CD14-positive monocyte (primary cell): Measurements from ENCODE around the gene CEL. TPM values are rescaled to one million over a fixed set of nuclear protein-coding genes. Genes with fewer than 3 reads are reported as not detected.

Experiments
- DNase-seq, 3 donors: peaks; one replicate each; pipeline ENCODE4 v3.0.0-alpha.2; 2011 to 2022
- H2AFZ ChIP-seq: 2 replicates; pipeline ENCODE4 v1.6.0; 2012; ENCODE audit warnings: mild to moderate bottlenecking, low read depth, low read length, inconsistent platforms; ENCODE audit not compliant: insufficient read depth, poor library complexity, severe bottlenecking
- H3K27ac ChIP-seq, 2 donors: 1 replicate in 1 of 2; 2 replicates in 1 of 2; pipeline ENCODE4 v1.5.1; 2012 to 2013; ENCODE audit warnings: low read length in 2 of 2, control low read depth in 1 of 2, inconsistent platforms in 1 of 2, low read depth in 1 of 2, mild to moderate bottlenecking in 1 of 2
- H3K27me3 ChIP-seq, 2 donors: one replicate each; pipeline versions ENCODE4 v1.6.0 to v1.6.1; 2011 to 2013; ENCODE audit warnings: low read length in 2 of 2; ENCODE audit not compliant: control insufficient read depth in 2 of 2, insufficient read depth in 2 of 2
- H3K36me3 ChIP-seq, 2 donors: replicated peaks in 1 of 2; 1 replicate in 1 of 2; 2 replicates in 1 of 2; pipeline versions ENCODE4 v1.5.1 to v1.6.1; 2012 to 2013; ENCODE audit warnings: low read length in 2 of 2, control low read depth in 1 of 2, inconsistent platforms in 1 of 2, mild to moderate bottlenecking in 1 of 2; ENCODE audit not compliant: insufficient read depth in 2 of 2, control insufficient read depth in 1 of 2
- H3K4me1 ChIP-seq, 2 donors: 1 replicate in 1 of 2; 2 replicates in 1 of 2; pipeline versions ENCODE4 v1.5.1 to v1.6.1; 2012 to 2013; ENCODE audit warnings: low read length in 2 of 2, control low read depth in 1 of 2, inconsistent platforms in 1 of 2, mild to moderate bottlenecking in 1 of 2, moderate library complexity in 1 of 2; ENCODE audit not compliant: insufficient read depth in 2 of 2, control insufficient read depth in 1 of 2
- H3K4me2 ChIP-seq: replicated peaks from 2 replicates; pipeline ENCODE3; 2012; ENCODE audit warnings: low read length, moderate library complexity, mild to moderate bottlenecking; ENCODE audit not compliant: poor library complexity, severe bottlenecking; ENCODE audit errors: extremely low read depth
- H3K4me3 ChIP-seq, 3 experiments: fragments of 200-600 bp in 1 of 3; sonication (generic) in 1 of 3; replicated peaks in 1 of 3; 1 replicate in 2 of 3; 2 replicates in 1 of 3; pipeline ENCODE4 v1.5.1; 2011 to 2013; ENCODE audit warnings: low read length in 3 of 3, mild to moderate bottlenecking in 3 of 3, control low read depth in 2 of 3, low read depth in 2 of 3, inconsistent platforms in 1 of 3, moderate library complexity in 1 of 3
- H3K79me2 ChIP-seq: 2 replicates; pipeline ENCODE4 v1.6.0; 2012; ENCODE audit warnings: mild to moderate bottlenecking, control low read depth, inconsistent platforms, low read length, moderate library complexity; ENCODE audit not compliant: insufficient read depth
- H3K9ac ChIP-seq: 2 replicates; pipeline ENCODE4 v1.6.0; 2017; ENCODE audit warnings: low read length, mild to moderate bottlenecking; ENCODE audit not compliant: insufficient read depth, poor library complexity, severe bottlenecking
- H3K9me3 ChIP-seq, 2 donors: replicated peaks in 1 of 2; 1 replicate in 1 of 2; 2 replicates in 1 of 2; pipeline versions ENCODE4 v1.5.1 to v1.6.1; 2012 to 2013; ENCODE audit warnings: low read length in 2 of 2, control low read depth in 1 of 2; ENCODE audit not compliant: control insufficient read depth in 1 of 2, insufficient read depth in 1 of 2
- H4K20me1 ChIP-seq: 2 replicates; pipeline ENCODE4 v1.6.0; 2012; ENCODE audit warnings: mild to moderate bottlenecking, low read length, control low read depth, moderate library complexity; ENCODE audit not compliant: insufficient read depth
- H3K27ac Mint-ChIP-seq, 7 donors: one replicate each; pipeline ENCODE4 v1.8.0; 2020; ENCODE audit warnings: mild to moderate bottlenecking in 7 of 7, mixed read lengths in 7 of 7, moderate library complexity in 6 of 7, inconsistent platforms in 2 of 7
- H3K27me3 Mint-ChIP-seq, 3 donors: one replicate each; pipeline ENCODE4 v1.8.0; 2021 to 2022; ENCODE audit warnings: low read depth in 3 of 3, mild to moderate bottlenecking in 3 of 3, mixed read lengths in 3 of 3, moderate library complexity in 3 of 3, inconsistent platforms in 1 of 3
- H3K36me3 Mint-ChIP-seq, 2 donors: one replicate each; pipeline ENCODE4 v1.8.0; 2020; ENCODE audit warnings: mixed read lengths in 2 of 2, inconsistent platforms in 1 of 2, mild to moderate bottlenecking in 1 of 2
- H3K4me1 Mint-ChIP-seq: one replicate; pipeline ENCODE4 v1.8.0; 2020; ENCODE audit warnings: mild to moderate bottlenecking, mixed read lengths
- H3K4me3 Mint-ChIP-seq, 2 donors: one replicate each; pipeline ENCODE4 v1.8.0; 2020; ENCODE audit warnings: mild to moderate bottlenecking in 2 of 2, mixed read lengths in 2 of 2, moderate library complexity in 1 of 2
- H3K9me3 Mint-ChIP-seq, 7 donors: one replicate each; pipeline ENCODE4 v1.8.0; 2020 to 2022; ENCODE audit warnings: mixed read lengths in 7 of 7, mild to moderate bottlenecking in 6 of 7, moderate library complexity in 6 of 7, inconsistent platforms in 2 of 7
- CTCF ChIP-seq: fragments of 200-600 bp; IDR thresholded peaks from one replicate; pipeline ENCODE4 v1.8.0; 2022; ENCODE audit warnings: antibody characterized with exemption, mild to moderate bottlenecking
- WGBS: methylation state at CpG from one replicate; pipeline ENCODE4 v1.1.5; 2013; ENCODE audit warnings: missing lambda C conversion rate; ENCODE audit not compliant: insufficient coverage; 5-methylcytosine and 5-hydroxymethylcytosine counted together
- intact Hi-C, 2 donors: fragments of 100-400 bp; cut with micrococcal nuclease; formaldehyde crosslinking; loops; one replicate each; pipeline versions ENCODE4 v1.15.0 to v1.15.1; 2023
- polyA plus RNA-seq, 3 donors: library from polyadenylated mRNA; depleted of rRNA in 1 of 3; unstranded in 2 of 3; stranded (reverse) in 1 of 3; fragments of 300-500 nt in 2 of 3; fragments of >200 nt in 1 of 3; fragmentation: Illumina TruSeq in 2 of 3; gene quantifications; 1 replicate in 2 of 3; 2 replicates in 1 of 3; pipeline ENCODE4 v1.2.3, GENCODE V29; 2012 to 2021

Gene CEL
- polyA plus RNA-seq, 3 donors, result 0.24 TPM; not detected in 2

DNA sequence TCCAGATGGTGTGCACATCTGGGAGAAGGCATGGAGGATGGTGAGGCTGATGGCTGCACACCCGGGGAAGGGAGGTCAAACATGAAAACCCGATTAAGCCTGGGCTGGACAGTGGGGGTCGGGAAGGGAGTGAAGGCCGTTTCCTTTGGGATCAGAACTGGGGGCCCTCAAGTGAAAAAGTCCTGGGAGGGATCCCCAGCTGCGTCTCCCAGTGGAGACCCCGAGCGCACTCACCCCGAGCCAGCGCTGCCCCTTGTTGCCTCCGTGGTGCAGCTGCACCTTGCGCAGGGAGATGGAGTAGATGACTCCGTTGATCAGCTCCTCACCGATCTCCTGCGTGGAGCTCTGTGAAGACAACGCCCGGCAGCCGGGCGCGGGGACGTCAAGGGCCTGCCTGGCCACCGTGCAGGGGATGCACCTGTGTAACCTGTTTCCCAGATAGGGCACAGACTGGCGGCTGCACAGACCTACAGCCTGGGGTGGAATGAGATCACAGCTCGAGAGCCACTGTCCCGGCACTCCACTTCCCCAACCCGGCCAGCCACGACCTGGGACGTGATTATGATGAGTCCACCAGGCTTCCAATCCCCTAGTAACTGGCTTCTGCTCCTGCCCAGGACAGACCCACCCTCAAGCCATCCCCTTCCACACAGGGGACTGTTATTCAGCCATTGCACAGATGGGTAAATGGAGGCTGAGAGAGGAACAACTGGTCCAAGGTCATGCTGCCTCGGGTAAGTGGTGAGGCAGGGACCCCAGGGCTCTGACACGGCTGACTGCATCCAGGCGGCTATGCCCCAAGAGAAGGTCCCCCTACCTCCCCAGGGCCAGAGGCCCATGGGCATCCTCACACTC lies 50.3 kb downstream of the CEL start:
- Histone ChIP-seq H3K4me3 (no peak overlapping the region), H3K9ac (peak overlapping the region; percentile 57), H2AFZ (no peak overlapping the region), H3K4me2 (peak overlapping the region; percentile 26), H3K27ac (peak overlapping the region; percentile 87 to 91), H3K36me3 (peaks cover 30 to 38% of the 10 kb centered on the region in 2 donors), H3K4me1 (peaks cover 44 to 48% of the 10 kb centered on the region in 2 donors), H3K79me2 (peaks cover 3% of the 10 kb centered on the region), H3K9me3 (no peaks in the 10 kb centered on the region), H3K27me3 (no peaks in the 10 kb centered on the region), H4K20me1 (peaks cover 9% of the 10 kb centered on the region)
- Mint-ChIP-seq H3K9me3 (peaks cover 0 to 4% (median 0%) of the 10 kb centered on the region in 7 donors), H3K4me1 (peaks cover 50% of the 10 kb centered on the region), H3K4me3 (peak overlapping the region; percentile 43 to 62), H3K27me3 (peaks cover 6 to 7% (median 7%) of the 10 kb centered on the region in 3 donors), H3K36me3 (peaks cover 47 to 52% of the 10 kb centered on the region in 2 donors), H3K27ac (peak overlapping the region; percentile 89 to 98 (median 96))
- DNase-seq, result peak; percentile 78 to 84 (median 81)
- TF ChIP-seq CTCF, result no peak
- intact Hi-C loops, result loop anchor here in 1 of 2 donors (1.0 kb wide), 1 partner anchor 9 kb away; the partner anchor contains the start of gene RALGDS
- 70% methylated on average over 29 of the region's 30 CpGs for WGBS

DNA sequence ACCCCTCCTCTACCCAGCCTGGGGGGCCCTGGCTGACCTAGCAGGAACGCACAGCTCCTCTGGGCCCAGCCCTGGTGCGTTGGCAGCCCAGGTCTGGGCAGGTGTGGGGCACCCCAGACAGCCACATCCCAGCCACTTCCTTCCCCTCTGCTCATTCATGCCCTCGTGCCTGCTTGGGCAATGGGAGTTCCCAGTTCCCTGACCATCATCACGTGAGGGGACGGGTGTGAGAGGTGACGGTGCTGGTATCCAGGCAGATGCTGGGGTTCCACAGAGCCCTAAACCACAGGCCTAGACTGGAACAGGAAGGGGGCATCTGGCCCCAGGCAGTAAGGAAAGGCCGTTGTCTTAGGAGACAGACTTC lies 50.9 kb downstream of the CEL start:
- peak overlapping the region; percentile 87 to 91 for H3K27ac ChIP-seq
- peaks cover 53% of the 10 kb centered on the region for H3K4me1 Mint-ChIP-seq
- peaks cover 0 to 4% (median 0%) of the 10 kb centered on the region in 7 donors for H3K9me3 Mint-ChIP-seq
- no peaks in the 10 kb centered on the region for H3K9me3 ChIP-seq
- intact Hi-C loops, result loop anchor here in 1 of 2 donors (1.0 kb wide), 1 partner anchor 9 kb away; the partner anchor contains the start of gene RALGDS
- H3K27ac Mint-ChIP-seq, result peak overlapping the region; percentile 89 to 98 (median 96)
- 3% methylated on average over 5 of the region's 7 CpGs for WGBS
- H3K36me3 Mint-ChIP-seq, result peaks cover 41 to 46% of the 10 kb centered on the region in 2 donors
- peaks cover 44 to 51% of the 10 kb centered on the region in 2 donors for H3K4me1 ChIP-seq
- H3K79me2 ChIP-seq, result peaks cover 3% of the 10 kb centered on the region
- no peak overlapping the region for H2AFZ ChIP-seq
- peak; percentile 99 to 100 (median 100) for DNase-seq
- TF ChIP-seq CTCF, result no peak
- peak overlapping the region in 1 of 3 experiments; percentile 32 for H3K4me3 ChIP-seq
- peak overlapping the region; percentile 43 to 79 for H3K4me3 Mint-ChIP-seq
- peak overlapping the region; percentile 76 for H3K9ac ChIP-seq
- peaks cover 26 to 32% of the 10 kb centered on the region in 2 donors for H3K36me3 ChIP-seq
- H3K27me3 Mint-ChIP-seq, result peaks cover 6 to 7% (median 7%) of the 10 kb centered on the region in 3 donors
- peaks cover 14% of the 10 kb centered on the region for H4K20me1 ChIP-seq
- peak overlapping the region; percentile 44 for H3K4me2 ChIP-seq
- H3K27me3 ChIP-seq, result no peaks in the 10 kb centered on the region
